Neutrophil (primary cell): Measurements from ENCODE around the gene AOPEP.

Experiments used
- H3K27ac ChIP-seq: fragments of 200-600 bp; sonication (generic); 2 replicates; pipeline ENCODE4 v1.5.1; 2016; ENCODE audit warnings: mild to moderate bottlenecking, moderate library complexity
- H3K27me3 ChIP-seq: fragments of 200-600 bp; sonication (generic); 2 replicates; pipeline ENCODE4 v1.6.0; 2016; ENCODE audit warnings: mild to moderate bottlenecking
- H3K36me3 ChIP-seq: fragments of 200-600 bp; sonication (generic); 2 replicates; pipeline ENCODE4 v1.5.1; 2017
- H3K4me1 ChIP-seq, 2 experiments: fragments of 200-600 bp in 1 of 2; sonication (generic) in 1 of 2; 1 replicate in 1 of 2; 2 replicates in 1 of 2; pipeline versions ENCODE4 v1.5.1 to v1.6.1; 2013 to 2016; ENCODE audit warnings: low read depth in 1 of 2, low read length in 1 of 2, mild to moderate bottlenecking in 1 of 2, moderate library complexity in 1 of 2; ENCODE audit not compliant: control insufficient read depth in 1 of 2, insufficient read depth in 1 of 2
- H3K4me3 ChIP-seq, 2 experiments: fragments of 200-600 bp in 1 of 2; sonication (generic) in 1 of 2; 1 replicate in 1 of 2; 2 replicates in 1 of 2; pipeline ENCODE4 v1.5.1; 2013 to 2016; ENCODE audit warnings: low read depth in 1 of 2, low read length in 1 of 2, mild to moderate bottlenecking in 1 of 2, moderate library complexity in 1 of 2
- H3K9me3 ChIP-seq: fragments of 200-600 bp; sonication (generic); 2 replicates; pipeline ENCODE4 v1.5.1; 2016
- CTCF ChIP-seq: fragments of 200-600 bp; sonication (generic); IDR thresholded peaks from 2 replicates; pipeline ENCODE4 v1.5.1; 2016; ENCODE audit warnings: antibody characterized with exemption

Gene AOPEP

GRCh38 chr9:94931740-94932139 lies 205.2 kb downstream of the AOPEP start:
- Histone ChIP-seq H3K27me3 (no peaks in the 10 kb centered on the region), H3K4me3 (no peak overlapping the region), H3K9me3 (no peaks in the 10 kb centered on the region), H3K4me1 (no peaks in the 10 kb centered on the region), H3K27ac (no peak overlapping the region), H3K36me3 (no peaks in the 10 kb centered on the region)
- no peak for TF ChIP-seq CTCF

- no peaks in the 10 kb centered on the region for H3K9me3 ChIP-seq
- H3K36me3 ChIP-seq, result no peaks in the 10 kb centered on the region
- H3K27me3 ChIP-seq, result no peaks in the 10 kb centered on the region
- no peak for TF ChIP-seq CTCF
- no peaks in the 10 kb centered on the region for H3K4me1 ChIP-seq
- no peak overlapping the region for H3K27ac ChIP-seq
- H3K4me3 ChIP-seq, result no peak overlapping the region
These were observed 206.4 kb downstream of the AOPEP start for GRCh38 chr9:94932652-94933510.

GRCh38 chr9:94933511-94933828 lies 207.0 kb downstream of the AOPEP start:
- no peaks in the 10 kb centered on the region for H3K36me3 ChIP-seq
- no peak for TF ChIP-seq CTCF
- no peak overlapping the region for H3K27ac ChIP-seq
- H3K9me3 ChIP-seq, result no peaks in the 10 kb centered on the region
- no peaks in the 10 kb centered on the region for H3K27me3 ChIP-seq
- H3K4me1 ChIP-seq, result no peaks in the 10 kb centered on the region
- no peak overlapping the region for H3K4me3 ChIP-seq

GRCh38 chr9:94934816-94935328 lies 208.4 kb downstream of the AOPEP start:
- no peak for TF ChIP-seq CTCF
- Histone ChIP-seq H3K4me3 (no peak overlapping the region), H3K9me3 (no peaks in the 10 kb centered on the region), H3K27ac (no peak overlapping the region), H3K36me3 (no peaks in the 10 kb centered on the region), H3K27me3 (no peaks in the 10 kb centered on the region), H3K4me1 (no peaks in the 10 kb centered on the region)

GRCh38 chr9:94935396-94935795 lies 208.9 kb downstream of the AOPEP start:
- H3K36me3 ChIP-seq, result no peaks in the 10 kb centered on the region

More at GRCh38 chr9:94935396-94935795, 208.9 kb downstream of the AOPEP start:
- no peak overlapping the region for H3K27ac ChIP-seq
- no peak for TF ChIP-seq CTCF
- no peak overlapping the region for H3K4me3 ChIP-seq
- H3K27me3 ChIP-seq, result no peaks in the 10 kb centered on the region
- no peaks in the 10 kb centered on the region for H3K4me1 ChIP-seq
- no peaks in the 10 kb centered on the region for H3K9me3 ChIP-seq
